WI38 (cell line): Measurements from ENCODE around the gene BICC1.

Experiments used
- H3K4me3 ChIP-seq: 2 replicates; pipeline ENCODE4 v1.5.1; 2011; ENCODE audit warnings: low read depth, mild to moderate bottlenecking, control low read depth, low read length
- TF ChIP-seq, protein P1 (sequence below): IDR thresholded peaks from 2 replicates; pipeline ENCODE4 v1.5.1; 2012; ENCODE audit warnings: low read depth, mild to moderate bottlenecking, control low read depth, low read length

The BICC1 gene

DNA sequence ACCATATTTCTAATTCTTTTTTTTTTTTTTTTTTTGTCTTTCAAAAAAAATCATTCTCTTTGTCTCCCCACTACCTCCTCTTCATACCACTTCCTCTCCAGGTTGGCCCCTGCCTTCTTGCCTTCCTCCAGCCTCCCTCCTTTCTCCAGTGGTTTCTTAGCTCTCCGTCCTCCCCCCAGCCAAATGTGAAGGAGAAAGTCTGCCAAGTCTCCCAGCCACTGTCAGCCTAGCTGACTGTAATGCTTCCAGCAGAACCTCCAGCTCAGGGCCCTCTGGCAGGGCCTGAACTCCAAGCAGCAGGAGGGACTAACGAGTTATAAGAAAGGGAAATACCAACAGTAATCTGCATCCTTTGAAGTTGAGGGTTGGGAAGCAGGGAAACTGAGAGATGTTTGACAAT, 35.5 kb upstream of the BICC1 start:
- TF ChIP-seq, protein P1, sequence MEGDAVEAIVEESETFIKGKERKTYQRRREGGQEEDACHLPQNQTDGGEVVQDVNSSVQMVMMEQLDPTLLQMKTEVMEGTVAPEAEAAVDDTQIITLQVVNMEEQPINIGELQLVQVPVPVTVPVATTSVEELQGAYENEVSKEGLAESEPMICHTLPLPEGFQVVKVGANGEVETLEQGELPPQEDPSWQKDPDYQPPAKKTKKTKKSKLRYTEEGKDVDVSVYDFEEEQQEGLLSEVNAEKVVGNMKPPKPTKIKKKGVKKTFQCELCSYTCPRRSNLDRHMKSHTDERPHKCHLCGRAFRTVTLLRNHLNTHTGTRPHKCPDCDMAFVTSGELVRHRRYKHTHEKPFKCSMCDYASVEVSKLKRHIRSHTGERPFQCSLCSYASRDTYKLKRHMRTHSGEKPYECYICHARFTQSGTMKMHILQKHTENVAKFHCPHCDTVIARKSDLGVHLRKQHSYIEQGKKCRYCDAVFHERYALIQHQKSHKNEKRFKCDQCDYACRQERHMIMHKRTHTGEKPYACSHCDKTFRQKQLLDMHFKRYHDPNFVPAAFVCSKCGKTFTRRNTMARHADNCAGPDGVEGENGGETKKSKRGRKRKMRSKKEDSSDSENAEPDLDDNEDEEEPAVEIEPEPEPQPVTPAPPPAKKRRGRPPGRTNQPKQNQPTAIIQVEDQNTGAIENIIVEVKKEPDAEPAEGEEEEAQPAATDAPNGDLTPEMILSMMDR, result no peak
- no peak overlapping the region for H3K4me3 ChIP-seq

- H3K4me3 ChIP-seq, result no peak overlapping the region
- TF ChIP-seq, protein P1, result no peak
Measured at GRCh38 chr10:58477902-58478301, 34.8 kb upstream of the BICC1 start.

- TF ChIP-seq, protein P1, result no peak
- no peak overlapping the region for H3K4me3 ChIP-seq
Measured at GRCh38 chr10:58479045-58479444, 33.6 kb upstream of the BICC1 start.

DNA sequence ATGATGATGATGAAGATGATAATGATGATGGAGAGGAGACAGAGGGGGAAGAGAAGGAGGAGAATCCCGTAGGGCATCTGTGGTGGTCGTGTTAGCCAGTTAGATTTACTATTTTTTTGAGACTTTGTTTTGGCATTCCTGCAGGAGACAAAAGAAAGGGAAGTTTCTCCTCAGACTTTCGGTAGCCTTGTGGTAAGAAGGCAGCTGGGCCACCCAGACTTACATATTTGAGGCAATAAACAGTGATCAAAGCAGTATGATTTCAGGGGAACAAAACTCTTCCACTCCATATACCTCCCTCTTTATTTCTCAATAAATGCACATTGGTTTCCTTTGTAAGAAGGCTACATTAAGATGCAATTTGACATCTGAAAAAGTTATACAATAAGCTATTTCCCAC, 32.4 kb upstream of the BICC1 start:
- H3K4me3 ChIP-seq, result no peak overlapping the region
- TF ChIP-seq, protein P1, result no peak

DNA sequence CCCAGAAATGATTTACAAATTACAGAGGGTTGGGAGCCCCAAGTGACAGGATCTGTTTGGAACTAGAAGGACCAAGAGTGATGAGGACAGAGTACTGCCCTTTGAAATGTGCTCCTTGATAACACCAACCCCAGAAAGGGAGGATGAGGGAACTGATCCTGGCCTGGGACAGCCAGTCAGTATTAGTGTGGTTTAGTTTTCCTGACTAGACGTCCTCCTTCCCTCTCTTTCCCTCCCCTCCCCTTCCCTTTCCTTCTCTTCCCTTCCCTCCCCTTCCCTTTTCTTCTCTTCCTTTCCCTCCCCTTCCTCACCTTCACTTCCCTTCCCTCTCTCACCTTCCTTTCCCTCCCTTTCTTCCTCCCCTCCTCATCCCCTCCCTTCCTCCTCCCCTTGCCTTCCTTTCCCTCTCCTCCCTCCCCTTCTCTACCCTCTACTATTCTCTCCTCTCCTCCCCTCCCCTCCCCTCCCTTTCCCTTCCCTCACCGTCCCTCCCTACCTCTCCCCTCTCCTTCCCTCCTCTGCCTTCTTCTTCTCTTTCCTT, 31.0 kb upstream of the BICC1 start:
- no peak overlapping the region for H3K4me3 ChIP-seq
- TF ChIP-seq, protein P1, result no peak

- H3K4me3 ChIP-seq, result no peak overlapping the region
- TF ChIP-seq, protein P1, result no peak
Measured at GRCh38 chr10:58486821-58487220, 25.9 kb upstream of the BICC1 start.

GRCh38 chr10:58488921-58489320, 23.8 kb upstream of the BICC1 start:
- TF ChIP-seq, protein P1, result no peak
- no peak overlapping the region for H3K4me3 ChIP-seq
